Endodermal cell (in vitro differentiated cells): ENCODE data around the gene HOTAIR. TPM values are rescaled to one million over a fixed set of nuclear protein-coding genes. Genes with fewer than 3 reads are reported as not detected.

Source experiments
- DNase-seq: peaks from one replicate; pipeline ENCODE4 v3.0.0-alpha.2; 2017
- H3K27ac ChIP-seq: 2 replicates; pipeline ENCODE4 v1.5.1; 2013; ENCODE audit warnings: mild to moderate bottlenecking, low read depth, low read length, moderate library complexity
- H3K27me3 ChIP-seq: 2 replicates; pipeline ENCODE4 v1.6.1; 2013; ENCODE audit warnings: mild to moderate bottlenecking, low read length, moderate library complexity; ENCODE audit not compliant: insufficient read depth, control insufficient read depth, poor library complexity, severe bottlenecking
- H3K36me3 ChIP-seq: 2 replicates; pipeline ENCODE4 v1.7.0; 2013; ENCODE audit warnings: mild to moderate bottlenecking, low read length, moderate library complexity; ENCODE audit not compliant: control insufficient read depth, insufficient read depth
- H3K4me1 ChIP-seq: one replicate; pipeline ENCODE4 v1.7.0; 2013; ENCODE audit warnings: low read length; ENCODE audit not compliant: control insufficient read depth, insufficient read depth
- H3K4me3 ChIP-seq: 2 replicates; pipeline ENCODE4 v1.5.1; 2013; ENCODE audit warnings: mild to moderate bottlenecking, low read length, moderate library complexity
- H3K9ac ChIP-seq: 2 replicates; pipeline ENCODE4 v1.6.1; 2013; ENCODE audit warnings: mild to moderate bottlenecking, low read length, moderate library complexity; ENCODE audit not compliant: poor library complexity, severe bottlenecking; ENCODE audit errors: extremely low read depth
- H3K9me3 ChIP-seq: 2 replicates; pipeline ENCODE4 v1.6.1; 2013; ENCODE audit warnings: mild to moderate bottlenecking, low read length, moderate library complexity; ENCODE audit not compliant: control insufficient read depth
- H3K27ac Mint-ChIP-seq: 2 replicates; pipeline ENCODE4 v1.8.0; 2020; ENCODE audit warnings: mixed read lengths
- H3K27me3 Mint-ChIP-seq: 2 replicates; pipeline ENCODE4 v1.8.0; 2021; ENCODE audit warnings: mild to moderate bottlenecking, mixed read lengths; ENCODE audit not compliant: insufficient read depth
- H3K36me3 Mint-ChIP-seq: 2 replicates; pipeline ENCODE4 v1.8.0; 2020; ENCODE audit warnings: low read depth, mixed read lengths
- H3K4me1 Mint-ChIP-seq: 2 replicates; pipeline ENCODE4 v1.8.0; 2020; ENCODE audit warnings: mixed read lengths
- H3K4me3 Mint-ChIP-seq: 2 replicates; pipeline ENCODE4 v1.8.0; 2020; ENCODE audit warnings: mild to moderate bottlenecking, moderate library complexity, mixed read lengths
- H3K9me3 Mint-ChIP-seq: 2 replicates; pipeline ENCODE4 v1.8.0; 2020; ENCODE audit warnings: mild to moderate bottlenecking, mixed read lengths
- WGBS, 2 experiments: methylation state at CpG; one replicate each; pipeline versions ENCODE4 v1.1.5 to v1.1.7; 2013; ENCODE audit warnings: missing lambda C conversion rate in 2 of 2, mixed read lengths in 1 of 2; ENCODE audit not compliant: insufficient coverage in 1 of 2, insufficient read length in 1 of 2; 5-methylcytosine and 5-hydroxymethylcytosine counted together
- total RNA-seq, 2 donors: library from RNA; stranded (reverse); fragmentation: NEBNext Ultra II Directional in 1 of 2; extraction: Animal tissue kit (Norgen Biotek cat#: 25700) in 1 of 2; gene quantifications; 2 replicates in 1 of 2; 3 replicates in 1 of 2; pipeline ENCODE4 v1.2.1, GENCODE V29; 2021
- TF ChIP-seq, protein P1 (sequence below): fragments of 200-600 bp; sonication (generic); conservative IDR thresholded peaks from 2 replicates; pipeline ENCODE4 v1.5.0; 2021; ENCODE audit warnings: antibody characterized with exemption, mild to moderate bottlenecking

The HOTAIR gene
- total RNA-seq, 2 donors from 2014 or later: not detected

DNA sequence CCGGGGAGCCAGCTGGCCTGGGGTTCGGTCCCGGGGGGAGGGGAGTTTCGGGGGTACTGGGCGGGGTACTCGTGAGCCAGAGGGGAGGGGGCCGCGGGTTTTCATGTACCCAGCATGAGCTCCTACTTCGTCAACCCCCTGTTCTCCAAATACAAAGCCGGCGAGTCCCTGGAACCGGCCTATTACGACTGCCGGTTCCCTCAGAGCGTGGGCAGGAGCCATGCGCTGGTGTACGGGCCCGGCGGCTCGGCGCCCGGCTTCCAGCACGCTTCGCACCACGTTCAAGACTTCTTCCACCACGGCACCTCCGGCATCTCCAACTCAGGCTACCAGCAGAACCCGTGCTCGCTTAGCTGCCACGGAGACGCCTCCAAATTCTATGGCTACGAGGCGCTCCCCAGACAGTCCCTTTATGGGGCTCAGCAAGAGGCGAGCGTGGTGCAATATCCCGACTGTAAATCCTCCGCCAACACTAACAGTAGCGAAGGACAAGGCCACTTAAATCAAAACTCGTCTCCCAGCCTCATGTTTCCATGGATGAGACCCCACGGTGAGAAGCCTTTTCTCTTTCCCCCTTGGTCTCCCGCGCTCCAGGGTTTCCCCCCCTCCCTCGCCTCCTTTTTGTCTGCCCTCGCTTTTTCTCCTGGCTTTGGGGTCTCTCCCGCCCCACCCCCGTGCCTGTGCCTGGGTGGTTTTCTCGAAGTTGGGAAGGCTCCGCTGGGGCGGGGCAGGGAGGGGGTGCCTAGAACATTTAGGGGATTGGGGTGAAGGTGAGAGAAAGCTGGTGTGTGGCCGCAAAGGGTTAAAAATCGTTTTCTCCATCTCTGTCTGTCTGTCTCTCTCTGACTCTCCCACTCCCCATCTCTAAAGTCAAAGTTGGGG, 34.7 kb upstream of the HOTAIR start:
- H3K9ac ChIP-seq: no peak overlapping the region
- TF ChIP-seq, protein P1, sequence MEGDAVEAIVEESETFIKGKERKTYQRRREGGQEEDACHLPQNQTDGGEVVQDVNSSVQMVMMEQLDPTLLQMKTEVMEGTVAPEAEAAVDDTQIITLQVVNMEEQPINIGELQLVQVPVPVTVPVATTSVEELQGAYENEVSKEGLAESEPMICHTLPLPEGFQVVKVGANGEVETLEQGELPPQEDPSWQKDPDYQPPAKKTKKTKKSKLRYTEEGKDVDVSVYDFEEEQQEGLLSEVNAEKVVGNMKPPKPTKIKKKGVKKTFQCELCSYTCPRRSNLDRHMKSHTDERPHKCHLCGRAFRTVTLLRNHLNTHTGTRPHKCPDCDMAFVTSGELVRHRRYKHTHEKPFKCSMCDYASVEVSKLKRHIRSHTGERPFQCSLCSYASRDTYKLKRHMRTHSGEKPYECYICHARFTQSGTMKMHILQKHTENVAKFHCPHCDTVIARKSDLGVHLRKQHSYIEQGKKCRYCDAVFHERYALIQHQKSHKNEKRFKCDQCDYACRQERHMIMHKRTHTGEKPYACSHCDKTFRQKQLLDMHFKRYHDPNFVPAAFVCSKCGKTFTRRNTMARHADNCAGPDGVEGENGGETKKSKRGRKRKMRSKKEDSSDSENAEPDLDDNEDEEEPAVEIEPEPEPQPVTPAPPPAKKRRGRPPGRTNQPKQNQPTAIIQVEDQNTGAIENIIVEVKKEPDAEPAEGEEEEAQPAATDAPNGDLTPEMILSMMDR: no peak
- WGBS, 2 experiments: 3 to 6% methylated on average over 25 to 44 of the region's 51 CpGs

DNA sequence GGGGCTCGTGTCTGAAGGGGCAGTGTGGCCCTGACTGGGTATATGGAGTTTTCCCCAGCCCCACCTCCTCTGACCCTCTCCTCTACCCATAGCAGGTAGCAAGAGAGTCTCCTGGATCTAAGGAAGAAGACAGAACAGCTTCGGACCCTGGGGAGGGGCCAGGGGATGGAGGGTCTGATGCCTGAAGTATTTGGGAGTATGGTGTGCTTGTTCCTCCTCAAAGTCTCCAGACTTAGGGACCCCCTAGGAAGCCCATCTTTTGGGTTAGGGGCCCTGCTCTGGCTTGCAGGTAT, 33.5 kb upstream of the HOTAIR start:
- Histone ChIP-seq H3K27me3 (peaks cover 99% of the 10 kb centered on the region), H3K27ac (no peak overlapping the region), H3K9ac (no peak overlapping the region), H3K36me3 (no peaks in the 10 kb centered on the region), H3K4me3 (no peak overlapping the region), H3K9me3 (no peaks in the 10 kb centered on the region), H3K4me1 (no peaks in the 10 kb centered on the region)
- H3K9me3 Mint-ChIP-seq: no peaks in the 10 kb centered on the region
- DNase-seq: no peak
- H3K4me1 Mint-ChIP-seq: peaks cover 3% of the 10 kb centered on the region
- no peak overlapping the region for H3K27ac Mint-ChIP-seq
- 8 to 13% methylated on average over 2 of the region's 2 CpGs for WGBS, 2 experiments
- TF ChIP-seq, protein P1: no peak
- H3K4me3 Mint-ChIP-seq: no peak overlapping the region
- H3K36me3 Mint-ChIP-seq: no peaks in the 10 kb centered on the region
- H3K27me3 Mint-ChIP-seq: peaks cover 99% of the 10 kb centered on the region

More for the DNA sequence above, 34.7 kb upstream of the HOTAIR start:
- Mint-ChIP-seq H3K27ac (no peak overlapping the region), H3K36me3 (no peaks in the 10 kb centered on the region), H3K4me3 (no peak overlapping the region), H3K27me3 (peaks cover 99% of the 10 kb centered on the region), H3K9me3 (peaks cover 3% of the 10 kb centered on the region), H3K4me1 (peaks cover 3% of the 10 kb centered on the region)
- H3K27me3 ChIP-seq: peaks cover 99% of the 10 kb centered on the region
- peak; percentile 77 for DNase-seq
- H3K36me3 ChIP-seq: no peaks in the 10 kb centered on the region
- no peaks in the 10 kb centered on the region for H3K9me3 ChIP-seq
- H3K27ac ChIP-seq: peak overlapping the region; percentile 49
- H3K4me3 ChIP-seq: no peak overlapping the region
- no peaks in the 10 kb centered on the region for H3K4me1 ChIP-seq

DNA sequence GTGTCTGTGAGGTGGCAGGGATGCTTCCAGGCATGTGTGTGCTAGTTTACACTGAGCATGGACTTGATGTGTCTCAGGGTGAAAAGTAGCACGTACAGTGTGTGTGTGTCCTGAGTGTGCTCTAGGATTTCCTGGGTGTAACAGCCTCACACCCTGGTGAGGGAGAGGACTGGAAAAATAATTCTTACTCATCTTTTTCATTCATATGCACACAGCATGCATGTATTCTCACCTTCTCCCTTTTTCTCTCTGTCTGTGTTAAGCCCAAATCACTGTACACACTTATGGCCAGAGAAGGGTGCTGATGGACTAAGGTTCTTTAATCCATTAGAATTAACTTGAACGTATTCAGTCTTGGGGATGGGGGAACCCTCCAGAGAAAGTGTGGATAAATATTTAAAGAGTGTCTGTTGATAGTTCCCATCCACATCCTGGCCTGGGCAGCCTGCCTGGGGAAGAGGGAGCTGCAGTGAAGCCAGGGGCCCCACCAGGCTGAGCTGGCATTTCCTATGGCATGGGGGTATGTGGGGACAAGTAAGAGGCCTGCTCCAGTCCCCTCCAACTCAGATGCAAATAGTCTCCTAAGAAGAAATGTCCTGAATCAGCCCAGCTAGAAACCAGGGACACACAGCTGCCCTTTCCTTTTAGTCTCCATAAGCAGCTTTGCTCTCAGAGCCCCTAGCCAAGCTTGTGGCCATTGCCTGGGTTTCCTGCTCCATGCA, 32.9 kb upstream of the HOTAIR start:
- TF ChIP-seq, protein P1: no peak
- Mint-ChIP-seq H3K4me1 (peaks cover 3% of the 10 kb centered on the region), H3K27ac (no peak overlapping the region), H3K36me3 (no peaks in the 10 kb centered on the region), H3K9me3 (no peaks in the 10 kb centered on the region), H3K27me3 (peaks cover 99% of the 10 kb centered on the region), H3K4me3 (no peak overlapping the region)
- H3K4me3 ChIP-seq: no peak overlapping the region
- H3K27ac ChIP-seq: no peak overlapping the region
- no peaks in the 10 kb centered on the region for H3K9me3 ChIP-seq
- no peaks in the 10 kb centered on the region for H3K36me3 ChIP-seq
- H3K4me1 ChIP-seq: no peaks in the 10 kb centered on the region
- DNase-seq: no peak
- WGBS, 2 experiments: 0 to 33% methylated on average over 1 to 2 of the region's 2 CpGs
- H3K9ac ChIP-seq: no peak overlapping the region
- H3K27me3 ChIP-seq: peaks cover 99% of the 10 kb centered on the region
